ENCODE measurements around the gene MPRIP.

Gene MPRIP

GRCh38 chr17:17214646-17215436, 172.6 kb downstream of the MPRIP start:
- H3K4me3 ChIP-seq (ENCODE audit: low read depth, low read length): no peak overlapping the region
- no peak for TF ChIP-seq CTCF (IDR thresholded peaks at IDR 0.05; ENCODE audit: control insufficient read depth, extremely low read depth, insufficient read depth)
- DNase-seq (ENCODE audit: low read depth): no peak

- H3K4me3 ChIP-seq (ENCODE audit: low read depth, low read length): no peak overlapping the region
- no peak for DNase-seq (ENCODE audit: low read depth)
- TF ChIP-seq CTCF (IDR thresholded peaks at IDR 0.05; ENCODE audit: control insufficient read depth, extremely low read depth, insufficient read depth): no peak
Measured at GRCh38 chr17:17215575-17215974, 173.3 kb downstream of the MPRIP start.

- no peak for TF ChIP-seq CTCF (IDR thresholded peaks at IDR 0.05; ENCODE audit: control insufficient read depth, extremely low read depth, insufficient read depth)
- DNase-seq (ENCODE audit: low read depth): no peak
- H3K4me3 ChIP-seq (ENCODE audit: low read depth, low read length): no peak overlapping the region
Measured at GRCh38 chr17:17216236-17216635, 174.0 kb downstream of the MPRIP start.

GRCh38 chr17:17216776-17217175, 174.5 kb downstream of the MPRIP start:
- no peak overlapping the region for H3K4me3 ChIP-seq (ENCODE audit: low read depth, low read length)
- no peak for DNase-seq (ENCODE audit: low read depth)
- TF ChIP-seq CTCF (IDR thresholded peaks at IDR 0.05; ENCODE audit: control insufficient read depth, extremely low read depth, insufficient read depth): peak; percentile 49

- TF ChIP-seq CTCF (IDR thresholded peaks at IDR 0.05; ENCODE audit: control insufficient read depth, extremely low read depth, insufficient read depth): no peak
- no peak overlapping the region for H3K4me3 ChIP-seq (ENCODE audit: low read depth, low read length)
- DNase-seq (ENCODE audit: low read depth): no peak
Measured at GRCh38 chr17:17217995-17218394, 175.7 kb downstream of the MPRIP start.

- no peak for DNase-seq (ENCODE audit: low read depth)
- H3K4me3 ChIP-seq (ENCODE audit: low read depth, low read length): no peak overlapping the region
- no peak for TF ChIP-seq CTCF (IDR thresholded peaks at IDR 0.05; ENCODE audit: control insufficient read depth, extremely low read depth, insufficient read depth)
Measured at GRCh38 chr17:17220529-17220928, 178.3 kb downstream of the MPRIP start.

GRCh38 chr17:17221329-17221728, 179.1 kb downstream of the MPRIP start:
- no peak for TF ChIP-seq CTCF (IDR thresholded peaks at IDR 0.05; ENCODE audit: control insufficient read depth, extremely low read depth, insufficient read depth)
- DNase-seq (ENCODE audit: low read depth): no peak
- no peak overlapping the region for H3K4me3 ChIP-seq (ENCODE audit: low read depth, low read length)

All from LNCaP clone FGC (cell line).